Measurements from ENCODE around the gene GATD1. TPM values are rescaled to one million over a fixed set of nuclear protein-coding genes. Genes with fewer than 3 reads are reported as not detected.

Gene GATD1
- total RNA-seq, 4 donors from 2014 or later: 47.6 to 81.7 (median 52.9) TPM

DNA sequence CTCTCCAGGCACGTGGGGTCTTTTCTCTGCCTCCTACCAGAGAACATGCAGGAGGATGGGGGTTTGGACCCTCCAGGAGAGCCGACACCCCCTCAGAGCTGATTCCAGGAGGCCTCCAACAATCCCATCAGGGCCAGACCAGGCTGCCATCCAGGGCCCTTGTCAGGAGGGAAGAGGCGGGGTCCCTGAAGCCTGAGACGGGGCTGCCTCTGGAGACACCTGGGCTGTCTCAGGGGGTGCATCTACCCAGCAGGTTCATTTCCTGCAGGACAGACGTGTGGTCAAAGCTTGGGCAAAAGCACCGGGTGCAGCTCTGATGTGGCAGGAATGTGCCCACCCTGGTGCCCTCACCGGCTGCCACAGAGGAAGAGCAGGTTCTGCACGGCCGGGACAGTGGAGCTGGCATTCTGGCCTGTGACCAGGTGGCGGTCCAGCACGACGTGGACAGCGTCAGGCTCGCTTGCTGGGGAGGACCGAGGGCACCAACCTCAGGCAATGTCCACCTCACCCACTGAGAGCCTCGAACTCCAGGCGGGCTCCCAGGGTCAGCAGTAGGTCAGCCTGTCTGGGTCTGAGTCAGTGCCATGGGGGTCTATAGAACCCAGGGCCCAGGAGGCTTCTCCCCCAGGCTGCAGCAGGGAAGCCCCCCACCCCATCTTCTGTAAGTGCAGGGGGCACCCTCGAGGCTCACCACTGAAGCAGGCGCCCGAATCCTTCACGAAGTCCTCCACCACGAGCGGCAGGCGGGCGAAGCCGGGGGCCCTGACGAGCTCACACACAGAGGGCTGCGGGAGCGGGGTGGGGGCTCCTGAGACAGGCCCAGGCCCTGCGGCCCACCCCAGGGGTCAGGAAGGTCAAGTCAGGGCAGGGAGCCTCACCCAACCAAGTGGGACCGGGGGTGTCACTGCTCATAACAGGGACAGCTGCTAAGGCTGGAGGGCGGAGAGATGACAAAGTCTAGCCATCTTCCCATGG is 6.4 kb downstream of the GATD1 start:
- H3K27me3 ChIP-seq: no peaks in the 10 kb centered on the region
- H3K36me3 ChIP-seq: peaks cover 0 to 52% (median 0%) of the 10 kb centered on the region in 3 donors
- no peak overlapping the region for H3K4me3 ChIP-seq
- H3K9me3 ChIP-seq: no peaks in the 10 kb centered on the region
- no peak overlapping the region for H3K27ac ChIP-seq
- H3K4me1 ChIP-seq: peaks cover 0 to 13% (median 1%) of the 10 kb centered on the region in 4 donors
- DNase-seq: no peak
- TF ChIP-seq POLR2A (IDR thresholded peaks at IDR 0.05): no peak
- TF ChIP-seq, protein P1, sequence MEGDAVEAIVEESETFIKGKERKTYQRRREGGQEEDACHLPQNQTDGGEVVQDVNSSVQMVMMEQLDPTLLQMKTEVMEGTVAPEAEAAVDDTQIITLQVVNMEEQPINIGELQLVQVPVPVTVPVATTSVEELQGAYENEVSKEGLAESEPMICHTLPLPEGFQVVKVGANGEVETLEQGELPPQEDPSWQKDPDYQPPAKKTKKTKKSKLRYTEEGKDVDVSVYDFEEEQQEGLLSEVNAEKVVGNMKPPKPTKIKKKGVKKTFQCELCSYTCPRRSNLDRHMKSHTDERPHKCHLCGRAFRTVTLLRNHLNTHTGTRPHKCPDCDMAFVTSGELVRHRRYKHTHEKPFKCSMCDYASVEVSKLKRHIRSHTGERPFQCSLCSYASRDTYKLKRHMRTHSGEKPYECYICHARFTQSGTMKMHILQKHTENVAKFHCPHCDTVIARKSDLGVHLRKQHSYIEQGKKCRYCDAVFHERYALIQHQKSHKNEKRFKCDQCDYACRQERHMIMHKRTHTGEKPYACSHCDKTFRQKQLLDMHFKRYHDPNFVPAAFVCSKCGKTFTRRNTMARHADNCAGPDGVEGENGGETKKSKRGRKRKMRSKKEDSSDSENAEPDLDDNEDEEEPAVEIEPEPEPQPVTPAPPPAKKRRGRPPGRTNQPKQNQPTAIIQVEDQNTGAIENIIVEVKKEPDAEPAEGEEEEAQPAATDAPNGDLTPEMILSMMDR (IDR thresholded peaks at IDR 0.05): no peak

- DNase-seq: no peak
- Histone ChIP-seq H3K4me1 (peaks cover 0 to 4% (median 0%) of the 10 kb centered on the region in 4 donors), H3K27me3 (no peaks in the 10 kb centered on the region), H3K27ac (no peak overlapping the region), H3K36me3 (peaks cover 0 to 57% (median 0%) of the 10 kb centered on the region in 3 donors), H3K4me3 (no peak overlapping the region), H3K9me3 (no peaks in the 10 kb centered on the region)
- TF ChIP-seq, protein P1 (IDR thresholded peaks at IDR 0.05): no peak
- no peak for TF ChIP-seq POLR2A (IDR thresholded peaks at IDR 0.05)
Measured at GRCh38 chr11:769887-770641, 7.2 kb downstream of the GATD1 start.

- Histone ChIP-seq H3K27me3 (no peaks in the 10 kb centered on the region), H3K4me1 (peaks cover 0 to 5% (median 0%) of the 10 kb centered on the region in 4 donors), H3K27ac (no peak overlapping the region), H3K36me3 (peaks cover 0 to 67% (median 0%) of the 10 kb centered on the region in 3 donors), H3K4me3 (no peak overlapping the region), H3K9me3 (no peaks in the 10 kb centered on the region)
- TF ChIP-seq, protein P1 (IDR thresholded peaks at IDR 0.05): no peak
- no peak for TF ChIP-seq POLR2A (IDR thresholded peaks at IDR 0.05)
- no peak for DNase-seq
Measured at GRCh38 chr11:767238-767637, 10.0 kb downstream of the GATD1 start.

GRCh38 chr11:766936-767210 is 10.4 kb downstream of the GATD1 start:
- no peak for TF ChIP-seq POLR2A (IDR thresholded peaks at IDR 0.05)
- TF ChIP-seq, protein P1 (IDR thresholded peaks at IDR 0.05): no peak
- H3K4me3 ChIP-seq: no peak overlapping the region
- no peak for DNase-seq
- H3K4me1 ChIP-seq: peaks cover 0 to 5% (median 0%) of the 10 kb centered on the region in 4 donors
- H3K27ac ChIP-seq: no peak overlapping the region
- H3K9me3 ChIP-seq: no peaks in the 10 kb centered on the region
- H3K27me3 ChIP-seq: no peaks in the 10 kb centered on the region
- H3K36me3 ChIP-seq: peaks cover 0 to 64% (median 0%) of the 10 kb centered on the region in 3 donors

- H3K4me1 ChIP-seq: peaks cover 0 to 5% (median 0%) of the 10 kb centered on the region in 4 donors
- H3K27me3 ChIP-seq: no peaks in the 10 kb centered on the region
- H3K36me3 ChIP-seq: peaks cover 0 to 60% (median 0%) of the 10 kb centered on the region in 3 donors
- no peak overlapping the region for H3K4me3 ChIP-seq
- no peaks in the 10 kb centered on the region for H3K9me3 ChIP-seq
- no peak overlapping the region for H3K27ac ChIP-seq
- no peak for TF ChIP-seq POLR2A (IDR thresholded peaks at IDR 0.05)
- TF ChIP-seq, protein P1 (IDR thresholded peaks at IDR 0.05): no peak
- DNase-seq: no peak
Measured at GRCh38 chr11:766106-766935, 11.0 kb downstream of the GATD1 start.

All from Peyer's patch (tissue), 4 donors.